Effector memory CD8-positive, alpha-beta T cell (primary cell): Measurements from ENCODE around the gene INPP4A.

Source experiments
- ATAC-seq: fragments of 150-1000 bp; cut with Tn5 transposase; replicated peaks from 2 replicates; pipeline ENCODE4 v1.10.0; 2021; ENCODE audit warnings: mild to moderate bottlenecking, moderate library complexity
- DNase-seq, 3 experiments: peaks; one replicate each; pipeline ENCODE4 v3.0.0; 2021
- H3K27ac Mint-ChIP-seq, 2 donors: one replicate each; pipeline ENCODE4 v1.8.0; 2022; ENCODE audit warnings: mild to moderate bottlenecking in 2 of 2, mixed read lengths in 2 of 2, moderate library complexity in 2 of 2
- H3K27me3 Mint-ChIP-seq, 2 donors: one replicate each; pipeline ENCODE4 v1.8.0; 2022; ENCODE audit warnings: mixed read lengths in 2 of 2
- H3K36me3 Mint-ChIP-seq: one replicate; pipeline ENCODE4 v1.8.0; 2022; ENCODE audit warnings: mild to moderate bottlenecking, moderate library complexity, mixed read lengths; ENCODE audit not compliant: insufficient read depth
- H3K4me1 Mint-ChIP-seq, 2 donors: one replicate each; pipeline ENCODE4 v1.8.0; 2022; ENCODE audit warnings: low read depth in 2 of 2, mixed read lengths in 2 of 2
- H3K4me3 Mint-ChIP-seq, 2 donors: one replicate each; pipeline ENCODE4 v1.8.0; 2022; ENCODE audit warnings: mild to moderate bottlenecking in 2 of 2, mixed read lengths in 2 of 2, moderate library complexity in 2 of 2
- H3K9me3 Mint-ChIP-seq, 2 donors: one replicate each; pipeline ENCODE4 v1.8.0; 2022; ENCODE audit warnings: mixed read lengths in 2 of 2

The INPP4A gene

DNA sequence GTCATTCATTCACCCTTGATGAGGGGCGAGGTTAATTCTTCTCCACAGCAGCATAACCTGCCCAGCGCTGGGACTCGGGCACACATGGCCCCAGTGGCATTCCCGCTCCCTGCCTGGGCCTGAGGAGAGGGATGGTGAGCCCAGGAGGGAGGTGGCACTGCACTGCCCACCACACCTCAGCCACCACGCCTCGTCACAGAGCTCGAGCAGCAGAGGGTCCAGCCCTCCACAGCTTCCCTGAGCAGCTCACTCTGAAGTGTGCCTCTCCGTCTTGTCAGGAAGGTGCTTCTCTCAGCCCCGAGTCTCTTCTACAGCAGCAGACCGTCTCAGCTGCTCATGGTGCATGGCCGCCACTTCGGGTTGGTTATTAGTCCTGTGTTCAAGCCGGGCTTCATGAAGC, 128.8 kb downstream of the INPP4A start:
- no peaks in the 10 kb centered on the region for H3K9me3 Mint-ChIP-seq
- H3K27me3 Mint-ChIP-seq, result no peaks in the 10 kb centered on the region
- H3K36me3 Mint-ChIP-seq, result peaks cover 72% of the 10 kb centered on the region
- DNase-seq (no peak), ATAC-seq (no peak)
- peaks cover 7 to 15% of the 10 kb centered on the region in 2 donors for H3K4me1 Mint-ChIP-seq
- H3K27ac Mint-ChIP-seq, result peak overlapping the region; percentile 41 to 88
- H3K4me3 Mint-ChIP-seq, result no peak overlapping the region

DNA sequence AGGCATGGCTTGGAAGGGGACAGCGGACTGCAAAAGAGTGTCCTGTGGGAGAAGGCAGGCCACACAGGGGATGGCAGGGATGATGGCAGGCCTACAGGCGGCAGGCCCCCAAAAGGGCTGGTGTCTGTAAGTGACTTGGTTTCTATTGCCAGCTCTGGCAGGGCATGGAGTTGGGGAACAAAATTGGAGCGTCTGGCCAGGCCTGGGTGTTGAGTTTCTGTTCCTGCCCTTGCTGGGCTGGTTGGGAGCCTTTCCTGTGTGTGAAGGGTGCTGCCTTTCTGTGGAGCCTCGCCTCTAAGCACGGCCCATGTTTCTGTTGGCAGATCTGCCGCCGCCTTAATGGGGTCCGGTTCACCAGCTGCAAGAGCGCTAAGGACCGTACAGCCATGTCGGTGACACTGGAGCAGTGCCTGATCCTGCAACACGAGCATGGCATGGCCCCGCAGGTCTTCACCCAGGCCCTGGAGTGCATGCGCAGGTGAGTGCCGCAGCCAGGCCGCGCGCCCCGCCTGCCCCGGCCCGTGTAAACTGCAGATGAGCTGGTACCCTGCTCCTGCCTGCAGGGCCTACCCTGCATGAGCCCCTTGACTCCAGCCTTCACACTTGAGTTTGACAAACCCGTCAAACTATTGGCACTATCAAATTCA, 132.1 kb downstream of the INPP4A start:
- H3K4me1 Mint-ChIP-seq, result peaks cover 7% of the 10 kb centered on the region in 2 donors
- H3K27me3 Mint-ChIP-seq, result no peaks in the 10 kb centered on the region
- no peaks in the 10 kb centered on the region for H3K9me3 Mint-ChIP-seq
- H3K4me3 Mint-ChIP-seq, result no peak overlapping the region
- H3K36me3 Mint-ChIP-seq, result peaks cover 74% of the 10 kb centered on the region
- ATAC-seq, result no peak
- no peak for DNase-seq
- H3K27ac Mint-ChIP-seq, result peak overlapping the region in 1 of 2 donors; percentile 11

DNA sequence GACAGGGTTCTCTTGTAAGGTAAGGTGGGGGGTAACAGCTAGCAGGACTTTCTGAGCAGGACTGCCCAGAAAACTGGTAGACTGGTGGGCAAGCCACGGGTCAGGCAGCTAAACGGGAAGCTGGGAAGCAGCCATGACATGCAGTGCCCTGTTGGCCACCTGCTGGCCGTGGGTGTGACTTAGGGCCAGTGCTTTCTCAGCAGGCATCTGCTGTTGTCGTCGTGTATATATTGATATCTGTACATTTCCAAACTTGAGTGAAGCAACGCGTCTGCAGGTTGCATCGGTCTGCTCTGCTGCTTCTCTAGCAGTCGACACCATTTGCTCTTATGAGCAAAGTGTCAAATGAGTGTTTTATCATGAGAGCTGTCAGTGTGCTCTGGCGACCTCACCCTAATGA, 132.7 kb downstream of the INPP4A start:
- Mint-ChIP-seq H3K27ac (no peak overlapping the region), H3K27me3 (no peaks in the 10 kb centered on the region), H3K36me3 (peaks cover 77% of the 10 kb centered on the region), H3K4me3 (no peak overlapping the region), H3K4me1 (peaks cover 7% of the 10 kb centered on the region in 2 donors), H3K9me3 (no peaks in the 10 kb centered on the region)
- DNase-seq, result no peak
- ATAC-seq, result no peak

DNA sequence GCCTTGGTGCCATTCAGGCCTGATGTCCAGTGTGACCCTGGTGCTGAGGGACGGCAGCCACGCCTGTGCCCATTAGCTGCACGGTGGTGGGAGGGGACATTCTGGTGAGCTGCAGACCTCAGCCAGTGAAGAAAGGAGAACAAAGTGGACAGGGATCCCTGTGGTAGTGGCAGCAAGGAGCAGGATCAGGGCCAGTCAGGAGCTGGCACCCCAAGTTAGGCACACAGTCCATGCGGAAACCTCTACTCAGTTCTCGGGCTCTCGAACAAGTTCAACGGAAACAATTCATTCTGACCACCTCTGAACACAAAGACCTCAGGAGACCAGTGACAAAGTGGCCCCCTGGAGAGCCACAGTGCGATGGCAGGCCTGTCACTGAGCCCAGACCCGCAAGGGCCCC, 133.6 kb downstream of the INPP4A start:
- peaks cover 76% of the 10 kb centered on the region for H3K36me3 Mint-ChIP-seq
- H3K9me3 Mint-ChIP-seq, result no peaks in the 10 kb centered on the region
- H3K27ac Mint-ChIP-seq, result no peak overlapping the region
- H3K27me3 Mint-ChIP-seq, result no peaks in the 10 kb centered on the region
- peaks cover 3 to 7% of the 10 kb centered on the region in 2 donors for H3K4me1 Mint-ChIP-seq
- no peak overlapping the region for H3K4me3 Mint-ChIP-seq
- DNase-seq (no peak), ATAC-seq (no peak)

DNA sequence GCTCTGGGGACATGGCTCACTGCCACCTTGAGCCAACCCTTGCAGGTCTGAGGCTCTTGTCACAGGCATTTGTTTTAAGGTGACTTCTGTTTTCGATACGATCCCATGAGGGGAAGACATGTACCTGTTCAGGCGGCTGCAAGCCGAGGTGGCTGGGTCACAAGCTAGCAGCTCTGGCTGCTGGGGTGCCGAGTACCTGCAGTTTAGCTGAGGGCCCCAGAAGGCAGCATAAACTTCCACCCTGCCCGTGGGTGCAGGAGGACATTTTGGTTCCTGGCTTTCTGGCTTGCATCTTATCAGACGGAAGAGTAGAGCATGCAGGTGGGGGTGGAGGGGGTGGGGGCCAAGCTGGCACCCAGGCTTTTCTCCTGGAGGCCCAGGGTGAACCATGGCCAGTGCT, 135.3 kb downstream of the INPP4A start:
- no peak for DNase-seq
- no peak for ATAC-seq
- H3K9me3 Mint-ChIP-seq, result no peaks in the 10 kb centered on the region
- H3K4me3 Mint-ChIP-seq, result no peak overlapping the region
- H3K27ac Mint-ChIP-seq, result no peak overlapping the region
- peaks cover 0 to 7% of the 10 kb centered on the region in 2 donors for H3K4me1 Mint-ChIP-seq
- no peaks in the 10 kb centered on the region for H3K27me3 Mint-ChIP-seq
- H3K36me3 Mint-ChIP-seq, result peaks cover 77% of the 10 kb centered on the region

DNA sequence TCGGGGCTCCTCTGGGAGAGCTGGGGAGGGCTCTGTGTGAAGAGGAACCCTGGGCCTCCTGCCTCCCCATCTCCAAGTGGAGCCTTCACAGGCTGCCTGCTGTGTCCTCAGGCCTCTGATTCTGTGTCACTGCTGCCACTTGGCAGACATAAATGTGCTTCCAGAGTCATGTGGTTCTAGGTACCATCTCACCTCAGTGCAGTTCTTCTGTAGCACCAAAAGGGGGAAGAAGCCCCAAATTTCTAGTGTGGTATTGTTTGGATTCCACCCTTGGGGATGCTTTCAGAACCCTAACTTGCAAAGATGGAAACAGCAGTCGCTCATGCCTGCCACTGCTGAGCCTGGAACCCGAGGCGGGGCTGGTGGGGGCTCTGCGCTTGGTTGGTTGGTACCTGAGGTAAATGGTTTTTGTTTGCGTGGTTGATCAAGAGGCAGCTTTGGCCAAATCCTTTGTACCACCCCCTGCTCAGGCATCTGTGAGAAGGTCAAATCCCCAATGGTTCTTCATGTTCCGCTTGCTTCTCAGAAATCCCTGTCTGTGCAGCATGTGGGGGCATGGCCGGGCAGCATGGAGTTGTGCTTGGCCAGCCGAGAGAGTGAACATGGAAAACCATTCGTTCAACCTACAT, 136.1 kb downstream of the INPP4A start:
- Mint-ChIP-seq H3K36me3 (peaks cover 79% of the 10 kb centered on the region), H3K27ac (no peak overlapping the region), H3K27me3 (no peaks in the 10 kb centered on the region), H3K9me3 (no peaks in the 10 kb centered on the region), H3K4me3 (no peak overlapping the region), H3K4me1 (peaks cover 0 to 4% of the 10 kb centered on the region in 2 donors)
- ATAC-seq (no peak), DNase-seq (no peak)

DNA sequence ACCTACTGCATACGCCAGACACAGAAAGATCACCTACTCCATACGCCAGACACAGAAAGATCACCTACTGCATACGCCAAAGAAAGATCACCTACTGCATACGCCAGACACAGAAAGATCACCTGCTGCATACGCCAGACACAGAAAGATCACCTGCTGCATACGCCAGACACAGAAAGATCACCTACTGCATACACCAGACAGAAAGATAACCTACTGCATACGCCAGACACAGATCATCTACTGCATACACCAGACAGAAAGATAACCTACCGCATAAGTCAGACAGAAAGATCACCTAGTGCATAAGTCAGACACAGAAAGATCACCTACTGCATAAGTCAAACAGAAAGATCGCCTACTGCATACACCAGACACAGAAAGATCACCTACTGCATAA, 137.9 kb downstream of the INPP4A start:
- ATAC-seq (no peak), DNase-seq (no peak)
- no peak overlapping the region for H3K4me3 Mint-ChIP-seq
- no peaks in the 10 kb centered on the region for H3K9me3 Mint-ChIP-seq
- peaks cover 86% of the 10 kb centered on the region for H3K36me3 Mint-ChIP-seq
- peaks cover 0 to 7% of the 10 kb centered on the region in 2 donors for H3K4me1 Mint-ChIP-seq
- no peaks in the 10 kb centered on the region for H3K27me3 Mint-ChIP-seq
- H3K27ac Mint-ChIP-seq, result peak overlapping the region in 1 of 2 donors; percentile 92

DNA sequence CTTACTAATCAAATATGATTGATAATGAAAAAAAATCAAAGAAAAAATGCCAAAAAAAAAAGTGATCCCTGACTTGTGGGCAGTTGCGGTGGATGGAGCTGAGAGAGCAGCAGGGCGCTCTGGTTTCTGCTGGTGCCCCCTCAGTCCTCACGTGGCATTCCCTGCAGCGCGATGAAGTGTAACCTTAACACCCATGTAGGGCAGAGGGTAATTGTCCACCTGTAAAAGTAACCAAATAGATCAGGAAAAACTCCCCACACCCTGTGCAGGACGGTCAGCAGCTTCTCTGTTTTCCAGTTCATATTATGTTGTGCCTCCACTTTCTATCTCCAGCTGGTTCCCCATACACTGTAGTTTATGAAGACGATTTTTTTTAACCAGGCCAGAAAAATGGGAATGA, 138.6 kb downstream of the INPP4A start:
- Mint-ChIP-seq H3K4me3 (no peak overlapping the region), H3K27ac (no peak overlapping the region), H3K9me3 (no peaks in the 10 kb centered on the region), H3K4me1 (peaks cover 0 to 4% of the 10 kb centered on the region in 2 donors), H3K36me3 (peaks cover 87% of the 10 kb centered on the region), H3K27me3 (no peaks in the 10 kb centered on the region)
- ATAC-seq (no peak), DNase-seq (no peak)

DNA sequence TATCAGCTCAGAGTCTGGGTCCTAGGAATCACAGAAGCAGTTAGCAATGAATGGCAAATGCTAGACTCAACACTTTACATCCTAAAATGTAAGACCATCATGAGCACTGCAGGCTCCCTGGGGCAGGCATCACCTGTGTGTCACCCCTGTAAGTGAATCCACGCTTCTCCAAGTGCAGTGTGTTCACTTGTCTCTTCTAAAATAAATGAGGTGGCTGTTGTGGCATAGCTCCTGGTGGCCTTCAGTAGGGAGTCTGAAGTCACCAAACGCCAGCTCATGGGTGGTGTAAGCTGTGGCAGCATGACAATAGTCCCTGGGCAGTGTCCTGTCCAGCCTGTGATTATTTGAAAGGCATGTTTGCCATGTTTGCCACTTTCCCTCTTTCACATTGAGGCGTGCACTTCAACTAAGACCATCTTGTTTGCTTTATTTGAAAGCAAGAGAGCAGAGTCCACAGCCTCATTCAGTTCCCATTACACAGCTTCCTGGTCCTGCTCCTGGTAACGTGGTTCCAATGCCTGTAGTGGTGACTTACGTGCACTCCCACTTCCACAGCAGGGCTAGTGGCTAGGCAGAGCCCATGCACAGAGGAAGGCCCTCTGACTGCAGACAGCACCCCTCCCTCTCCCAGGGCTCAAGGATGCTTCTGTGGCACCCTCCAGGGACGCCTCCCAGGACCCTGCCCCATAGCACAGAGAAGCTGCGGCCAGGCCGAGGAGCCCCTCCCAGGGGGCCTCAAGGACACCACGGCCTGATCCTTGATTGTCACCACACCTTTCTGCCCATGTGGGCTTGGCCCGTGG, 139.4 kb downstream of the INPP4A start:
- Mint-ChIP-seq H3K9me3 (no peaks in the 10 kb centered on the region), H3K4me1 (peaks cover 0 to 4% of the 10 kb centered on the region in 2 donors), H3K36me3 (peaks cover 86% of the 10 kb centered on the region), H3K27ac (peak overlapping the region in 1 of 2 donors; percentile 16), H3K27me3 (no peaks in the 10 kb centered on the region), H3K4me3 (no peak overlapping the region)
- no peak for ATAC-seq
- DNase-seq, result no peak

DNA sequence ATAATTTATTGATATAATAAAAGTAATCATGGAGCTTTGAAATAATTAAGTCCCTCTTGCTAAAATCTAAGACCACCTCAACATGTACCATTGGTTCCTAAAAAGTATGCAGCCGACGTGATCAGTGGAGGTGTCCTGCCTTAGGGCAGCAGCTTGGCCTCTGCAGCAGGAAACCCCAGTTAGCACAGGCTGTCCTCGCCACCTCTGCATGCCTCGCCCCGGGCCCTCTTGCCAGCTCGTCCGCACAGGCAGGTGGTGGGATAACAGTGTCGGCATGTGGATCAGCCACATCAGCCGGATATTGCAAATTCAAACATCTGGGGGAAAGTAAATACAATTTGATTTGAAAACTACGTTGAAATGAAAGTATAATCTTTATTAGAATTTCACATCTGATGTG, 140.7 kb downstream of the INPP4A start:
- H3K27me3 Mint-ChIP-seq, result no peaks in the 10 kb centered on the region
- H3K36me3 Mint-ChIP-seq, result peaks cover 79% of the 10 kb centered on the region
- H3K4me3 Mint-ChIP-seq, result no peak overlapping the region
- no peak overlapping the region for H3K27ac Mint-ChIP-seq
- DNase-seq, result no peak
- H3K4me1 Mint-ChIP-seq, result peaks cover 0 to 4% of the 10 kb centered on the region in 2 donors
- ATAC-seq, result no peak
- no peaks in the 10 kb centered on the region for H3K9me3 Mint-ChIP-seq

DNA sequence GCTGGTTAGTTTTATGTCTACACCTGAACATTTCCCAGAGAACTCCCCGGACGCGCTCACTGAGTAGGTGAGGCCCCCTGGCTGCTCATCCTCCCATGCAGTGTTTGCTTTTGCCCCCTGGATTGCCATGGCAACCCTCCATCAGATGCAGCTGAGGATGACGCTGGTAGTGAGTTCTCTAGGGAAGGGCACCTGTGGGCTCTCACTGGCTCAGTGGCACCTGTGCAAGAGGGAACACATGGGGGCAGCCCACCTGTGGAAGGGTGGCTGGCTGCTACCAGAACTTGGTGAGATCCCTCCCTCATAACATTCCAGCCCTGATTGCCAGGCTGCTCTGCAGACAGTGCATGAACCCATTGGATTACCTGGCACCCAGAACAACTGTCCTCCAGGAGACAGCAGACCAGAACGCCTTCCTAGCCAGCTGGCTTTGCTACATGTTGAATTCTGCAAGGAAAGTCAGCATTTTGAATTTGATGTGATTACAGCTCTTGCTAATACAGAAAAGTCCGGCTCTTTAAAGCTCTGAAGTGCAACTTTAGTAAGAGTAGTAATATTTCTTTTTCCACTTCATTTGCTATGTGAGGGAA, 142.0 kb downstream of the INPP4A start:
- Mint-ChIP-seq H3K9me3 (no peaks in the 10 kb centered on the region), H3K4me1 (peaks cover 0 to 4% of the 10 kb centered on the region in 2 donors), H3K27me3 (no peaks in the 10 kb centered on the region), H3K36me3 (peaks cover 82% of the 10 kb centered on the region), H3K4me3 (no peak overlapping the region), H3K27ac (peak overlapping the region in 1 of 2 donors; percentile 38)
- no peak for ATAC-seq
- DNase-seq, result no peak

DNA sequence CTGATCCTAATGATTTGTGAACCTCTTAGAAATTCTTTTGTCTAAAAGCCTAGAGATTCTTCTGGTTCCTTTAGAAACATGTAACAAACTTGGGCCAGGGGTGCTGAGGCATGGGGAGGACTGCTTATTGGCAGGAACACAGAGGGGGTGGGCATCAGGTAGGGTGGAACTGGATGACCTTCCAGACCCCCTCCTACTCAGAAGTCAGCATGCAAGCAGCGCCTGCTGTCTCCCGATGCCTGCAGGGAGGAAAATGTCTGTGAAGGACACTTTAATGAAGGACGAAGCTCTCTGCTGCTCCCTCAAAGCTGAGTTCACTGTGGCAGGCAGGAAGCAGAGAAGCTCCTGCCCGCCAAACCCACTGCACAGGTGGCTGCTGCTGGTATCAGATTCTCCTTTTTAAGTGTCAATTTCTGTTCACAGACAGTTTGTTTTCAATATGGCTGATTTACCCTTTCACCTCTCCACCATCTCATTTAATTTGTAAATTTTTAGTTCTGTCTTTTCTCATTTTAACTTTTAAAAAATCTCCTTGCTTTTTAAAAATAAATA, 144.3 kb downstream of the INPP4A start:
- Mint-ChIP-seq H3K4me1 (peaks cover 4 to 5% of the 10 kb centered on the region in 2 donors), H3K27me3 (no peaks in the 10 kb centered on the region), H3K27ac (peak overlapping the region; percentile 75), H3K36me3 (peaks cover 78% of the 10 kb centered on the region), H3K4me3 (no peak overlapping the region), H3K9me3 (no peaks in the 10 kb centered on the region)
- no peak for DNase-seq
- ATAC-seq, result no peak

DNA sequence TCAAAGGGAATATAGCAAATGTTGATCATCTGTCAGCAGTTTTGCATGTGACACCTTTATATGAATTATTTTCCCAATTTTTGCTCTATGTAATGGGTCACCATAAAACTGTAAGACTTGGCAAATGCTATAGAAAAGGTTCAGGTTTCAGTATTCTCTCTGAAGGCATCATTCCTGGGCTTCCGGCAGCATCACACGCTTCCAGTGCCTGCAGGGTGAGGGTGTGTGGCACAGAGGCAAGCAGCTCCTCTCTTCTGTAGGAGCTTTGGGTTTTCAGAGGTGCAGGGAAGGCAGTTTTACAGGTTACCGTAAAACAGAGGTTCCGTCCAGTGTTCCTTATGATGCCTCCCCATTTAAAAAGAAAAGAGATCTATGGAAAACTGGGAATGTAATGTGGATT, 144.8 kb downstream of the INPP4A start:
- Mint-ChIP-seq H3K9me3 (no peaks in the 10 kb centered on the region), H3K27ac (peak overlapping the region in 1 of 2 donors; percentile 75), H3K36me3 (peaks cover 73% of the 10 kb centered on the region), H3K4me3 (no peak overlapping the region), H3K4me1 (peaks cover 5% of the 10 kb centered on the region in 2 donors), H3K27me3 (no peaks in the 10 kb centered on the region)
- ATAC-seq (no peak), DNase-seq (no peak)
